HG03097 (cell line): ENCODE data around the gene ZNF331.
"Not testable (repeated sequence)": the region's sequence is repeated elsewhere in the genome, so short reads cannot be mapped to it uniquely, and the experiment has no call there.

Source experiments
- ATAC-seq: cut with Tn5 transposase; IDR thresholded peaks from one replicate; pipeline ENCODE4 v1.9.1; 2021; ENCODE audit not compliant: unreplicated experiment, low FRiP score

ZNF331 gene

GRCh38 chr19:53537521-53538377 is at the start of gene ZNF331:
Gene ZNF331, plus strand, starts transcription at chr19:53538145. Its CDS starts 31,232 bp downstream, at chr19:53569377.
- peak; percentile 68 for ATAC-seq

GRCh38 chr19:53492153-53492552 is 45.8 kb upstream of the ZNF331 start:
- ATAC-seq = no peak

GRCh38 chr19:53497311-53498023 is 40.5 kb upstream of the ZNF331 start:
- not testable (repeated sequence) for ATAC-seq

GRCh38 chr19:53498024-53498395 is 39.9 kb upstream of the ZNF331 start:
- not testable (repeated sequence) for ATAC-seq

- ATAC-seq = not testable (repeated sequence)
Measured at GRCh38 chr19:53503151-53503550, 34.8 kb upstream of the ZNF331 start.

GRCh38 chr19:53503671-53504364 is 34.1 kb upstream of the ZNF331 start:
- ATAC-seq = not testable (repeated sequence)

- not testable (repeated sequence) for ATAC-seq
Measured at GRCh38 chr19:53504365-53504703, 33.6 kb upstream of the ZNF331 start.

GRCh38 chr19:53504885-53505284 is 33.1 kb upstream of the ZNF331 start:
- ATAC-seq = no peak

- ATAC-seq = no peak
Measured at GRCh38 chr19:53506728-53507127, 31.2 kb upstream of the ZNF331 start.

- ATAC-seq = no peak
Measured at GRCh38 chr19:53507523-53508442, 30.2 kb upstream of the ZNF331 start.

- ATAC-seq = no peak
Measured at GRCh38 chr19:53509443-53509842, 28.5 kb upstream of the ZNF331 start.

GRCh38 chr19:53509845-53510244 is 28.1 kb upstream of the ZNF331 start:
- no peak for ATAC-seq

GRCh38 chr19:53511357-53511756 is 26.6 kb upstream of the ZNF331 start:
- ATAC-seq = no peak

GRCh38 chr19:53511933-53512374 is 26.0 kb upstream of the ZNF331 start:
- ATAC-seq = no peak

GRCh38 chr19:53515047-53515446 is 22.9 kb upstream of the ZNF331 start:
- not testable (repeated sequence) for ATAC-seq

- ATAC-seq = no peak
Measured at GRCh38 chr19:53517114-53517741, 20.7 kb upstream of the ZNF331 start.

- ATAC-seq = no peak
Measured at GRCh38 chr19:53518121-53518520, 19.8 kb upstream of the ZNF331 start.

GRCh38 chr19:53518716-53519115 is 19.2 kb upstream of the ZNF331 start:
- no peak for ATAC-seq

GRCh38 chr19:53519446-53519845 is 18.5 kb upstream of the ZNF331 start:
- no peak for ATAC-seq

GRCh38 chr19:53520163-53520546 is 17.8 kb upstream of the ZNF331 start:
- no peak for ATAC-seq
